GM10266 (cell line): ENCODE results near the gene HOXD10.
A peak's percentile ranks its signal among the peaks of the same experiment; 100 is the strongest.

Experiments used
- DNase-seq: peaks from one replicate; pipeline ENCODE4 v3.0.0; 2012; ENCODE audit errors: extremely low spot score
- CTCF ChIP-seq: IDR thresholded peaks from 2 replicates; pipeline ENCODE4 v1.5.1; 2012; ENCODE audit warnings: mild to moderate bottlenecking, low read depth; ENCODE audit not compliant: control insufficient read depth, insufficient read depth; ENCODE audit errors: missing control alignments

Gene HOXD10

GRCh38 chr2:176093898-176094249 is 22.7 kb upstream of the HOXD10 start:
- no peak for DNase-seq
- TF ChIP-seq CTCF, result no peak

GRCh38 chr2:176094349-176094748 is 22.2 kb upstream of the HOXD10 start:
- no peak for TF ChIP-seq CTCF
- no peak for DNase-seq

GRCh38 chr2:176095421-176095820 is 21.2 kb upstream of the HOXD10 start:
- TF ChIP-seq CTCF, result no peak
- DNase-seq, result no peak

- no peak for TF ChIP-seq CTCF
- no peak for DNase-seq
Observed at GRCh38 chr2:176096243-176096985, 20.2 kb upstream of the HOXD10 start.

- peak; percentile 83 for TF ChIP-seq CTCF
- DNase-seq, result peak; percentile 81
Observed at GRCh38 chr2:176096986-176097819, 19.4 kb upstream of the HOXD10 start.

- TF ChIP-seq CTCF, result no peak
- DNase-seq, result no peak
Observed at GRCh38 chr2:176097820-176098365, 18.7 kb upstream of the HOXD10 start.
